GM23338 (cell line): ENCODE results near the gene MEF2A.

Source experiments
- CTCF ChIP-seq, 2 experiments: fragments of 200-600 bp in 1 of 2; sonication (generic) in 1 of 2; conservative IDR thresholded peaks; 2 replicates each; pipeline versions ENCODE4 v1.5.1 to v1.6.1; 2016 to 2017; ENCODE audit warnings: antibody characterized with exemption in 2 of 2, low read depth in 2 of 2, mild to moderate bottlenecking in 2 of 2, moderate library complexity in 1 of 2
- EZH2 ChIP-seq: fragments of 200-600 bp; sonication (generic); IDR thresholded peaks from one replicate; pipeline ENCODE4 v1.8.0; 2017; ENCODE audit warnings: antibody characterized with exemption, mild to moderate bottlenecking, low read depth; ENCODE audit not compliant: unreplicated experiment

- no peak for TF ChIP-seq CTCF (conservative IDR thresholded peaks at IDR 0.05; ENCODE audit: low read depth in 2 of 2)
- no peak for TF ChIP-seq EZH2
Observed at GRCh38 chr15:99763827-99764226, 198.0 kb downstream of the MEF2A start.
